H1 (cell line): ENCODE data around the gene SKOR2. TPM values are rescaled to one million over a fixed set of nuclear protein-coding genes. Genes with fewer than 3 reads are reported as not detected.

ENCODE experiments used
- CTCF ChIP-seq, 3 experiments: IDR thresholded peaks; 1 replicate in 2 of 3; 2 replicates in 1 of 3; pipeline versions ENCODE4 v1.5.1 to v1.6.1; 2011; ENCODE audit warnings: low read length in 3 of 3, mild to moderate bottlenecking in 3 of 3, inconsistent platforms in 2 of 3, low read depth in 1 of 3, moderate library complexity in 1 of 3; ENCODE audit not compliant: insufficient read depth in 1 of 3; ENCODE audit errors: control extremely low read depth in 1 of 3
- polyA plus RNA-seq, 7 experiments: library from polyadenylated mRNA; depleted of rRNA in 3 of 7; stranded (reverse) in 5 of 7; unstranded in 2 of 7; fragments of >200 nt in 5 of 7; fragments of 200-250 nt in 2 of 7; gene quantifications; 1 replicate in 5 of 7; 2 replicates in 1 of 7; 4 replicates in 1 of 7; pipeline versions ENCODE4 v1.2.1 to v1.2.3, GENCODE V29; 2011 to 2013; ENCODE audit warnings: missing spikeins in 2 of 7, mixed read lengths in 2 of 7
- total RNA-seq: library from RNA; stranded (reverse); fragmentation: NEBNext Ultra II Directional; extraction: Animal tissue kit (Norgen Biotek cat#: 25700); gene quantifications from 2 replicates; pipeline ENCODE4 v1.2.1, GENCODE V29; 2021

The SKOR2 gene
- total and polyA plus RNA-seq, 2 of the 8 experiments (the other 6 are each of a cell fraction or from before 2014, with no cell fraction given): 0.05 to 0.11 TPM

GRCh38 chr18:47248604-47249313 lies 2.7 kb downstream of the SKOR2 start (continued):
- TF ChIP-seq CTCF (IDR thresholded peaks at IDR 0.05; ENCODE audit: control extremely low read depth in 1 of 3, insufficient read depth in 1 of 3, low read depth in 1 of 3, low read length in 3 of 3): no peak
